Panc1 (cell line): Measurements from ENCODE around the gene STX3. TPM values are rescaled to one million over a fixed set of nuclear protein-coding genes. Genes with fewer than 3 reads are reported as not detected.

Experiments
- ATAC-seq: fragments of 200-7000 bp; cut with Tn5 transposase; 2 replicates; pipeline ENCODE4 v1.9.1; 2020; ENCODE audit warnings: mild to moderate bottlenecking, moderate library complexity
- BruUV-seq: library from RNA; stranded (reverse); fragments of 400-500 nt; replicated peaks from 2 replicates; lab custom pipeline; 2021; lab: Mats Ljungman, UMichigan
- CTCF ChIA-PET: fragments of 300-600 bp; sonication (Branson Sonifier 250); formaldehyde crosslinking; loops from one replicate; lab custom pipeline; 2022; ENCODE audit warnings: antibody characterized with exemption; lab: Charles Lee
- POLR2A ChIA-PET: fragments of 300-600 bp; sonication (Branson Sonifier 250); formaldehyde crosslinking; loops from one replicate; lab custom pipeline; 2022; ENCODE audit warnings: antibody characterized with exemption; lab: Charles Lee
- DNase-seq: peaks from one replicate; pipeline ENCODE4 v3.0.0-alpha.2; 2010; ENCODE audit warnings: low read depth, low spot score
- H3K27ac ChIP-seq: 2 replicates; pipeline ENCODE4 v1.5.1; 2011; ENCODE audit warnings: mild to moderate bottlenecking, low read length, inconsistent platforms
- H3K27me3 ChIP-seq: fragments of 200-500 bp; sonication (Bioruptor generic); 2 replicates; pipeline ENCODE4 v1.6.0; 2014; ENCODE audit warnings: low read length, inconsistent platforms; ENCODE audit not compliant: control insufficient read depth, insufficient read depth
- H3K36me3 ChIP-seq: fragments of 200-500 bp; sonication (Bioruptor generic); 2 replicates; pipeline ENCODE4 v1.5.1; 2014; ENCODE audit warnings: inconsistent platforms, mild to moderate bottlenecking, low read length, moderate library complexity; ENCODE audit not compliant: control insufficient read depth, insufficient read depth
- H3K4me1 ChIP-seq: 2 replicates; pipeline ENCODE4 v1.5.1; 2011; ENCODE audit warnings: inconsistent platforms, mild to moderate bottlenecking, low read length, moderate library complexity; ENCODE audit not compliant: control insufficient read depth, insufficient read depth
- H3K4me3 ChIP-seq, 2 experiments: 2 replicates each; pipeline ENCODE4 v1.5.1; 2011 to 2012; ENCODE audit warnings: low read depth in 2 of 2, low read length in 2 of 2, mild to moderate bottlenecking in 2 of 2, inconsistent platforms in 1 of 2, moderate library complexity in 1 of 2
- H3K9me3 ChIP-seq: fragments of 200-500 bp; sonication (Bioruptor generic); 2 replicates; pipeline ENCODE4 v1.5.1; 2014; ENCODE audit warnings: low read depth, mild to moderate bottlenecking, inconsistent platforms, low read length, moderate library complexity; ENCODE audit not compliant: control insufficient read depth, insufficient read depth
- CTCF ChIP-seq: fragments of 450-650 bp; IDR thresholded peaks from 2 replicates; pipeline ENCODE4 v1.5.1; 2017; ENCODE audit warnings: mild to moderate bottlenecking
- POLR2AphosphoS5 ChIP-seq: IDR thresholded peaks from 2 replicates; pipeline ENCODE4 v1.6.1; 2012; ENCODE audit warnings: mild to moderate bottlenecking, low read depth, low read length, moderate library complexity
- SIN3A ChIP-seq: IDR thresholded peaks from 2 replicates; pipeline ENCODE4 v1.6.1; 2012; ENCODE audit warnings: low read depth, mild to moderate bottlenecking, low read length, moderate library complexity, borderline replicate concordance; ENCODE audit not compliant: insufficient read depth
- TCF7L2 ChIP-seq: IDR thresholded peaks from 2 replicates; pipeline ENCODE4 v1.6.1; 2011; ENCODE audit warnings: mild to moderate bottlenecking, low read depth, low read length, inconsistent platforms
- in situ Hi-C: cut with HindIII; loops from 2 replicates; pipeline ENCODE4 v1.10.0; 2016; ENCODE audit warnings: low sequenced_read_pairs, low pct_unique_long_range_greater_than_20kb
- intact Hi-C: fragments of 100-400 bp; cut with micrococcal nuclease; formaldehyde crosslinking; loops from one replicate; pipeline ENCODE4 v1.10.0; 2022; ENCODE audit not compliant: unreplicated experiment
- total RNA-seq: library from RNA; stranded (reverse); gene quantifications from one replicate; pipeline ENCODE4 v1.2.1, GENCODE V29; 2021; ENCODE audit not compliant: unreplicated experiment
- TF ChIP-seq, protein P1 (sequence below), 2 experiments: IDR thresholded peaks; 2 replicates each; pipeline ENCODE4 v1.6.1; 2011 to 2012; ENCODE audit warnings: low read depth in 2 of 2, control low read depth in 1 of 2, low read length in 1 of 2, mild to moderate bottlenecking in 1 of 2, moderate library complexity in 1 of 2; ENCODE audit not compliant: insufficient read depth in 1 of 2

STX3 gene
- total RNA-seq, 1 experiment from 2014 or later: 34.8 TPM

GRCh38 chr11:59710136-59710847 is 44.9 kb upstream of the STX3 start:
- intact Hi-C loops (no loop called here), in situ Hi-C loops (no loop called here)
- ATAC-seq (no peak), DNase-seq (no peak)
- Histone ChIP-seq H3K36me3 (no peaks in the 10 kb centered on the region), H3K4me3 (no peak overlapping the region), H3K4me1 (peaks cover 13% of the 10 kb centered on the region; the same call in 1 of the 2 replicates), H3K9me3 (no peaks in the 10 kb centered on the region), H3K27me3 (no peaks in the 10 kb centered on the region), H3K27ac (no peak overlapping the region)
- TF ChIP-seq CTCF (no peak), SIN3A (no peak), POLR2AphosphoS5 (no peak), TCF7L2 (no peak)
- TF ChIP-seq, protein P1, sequence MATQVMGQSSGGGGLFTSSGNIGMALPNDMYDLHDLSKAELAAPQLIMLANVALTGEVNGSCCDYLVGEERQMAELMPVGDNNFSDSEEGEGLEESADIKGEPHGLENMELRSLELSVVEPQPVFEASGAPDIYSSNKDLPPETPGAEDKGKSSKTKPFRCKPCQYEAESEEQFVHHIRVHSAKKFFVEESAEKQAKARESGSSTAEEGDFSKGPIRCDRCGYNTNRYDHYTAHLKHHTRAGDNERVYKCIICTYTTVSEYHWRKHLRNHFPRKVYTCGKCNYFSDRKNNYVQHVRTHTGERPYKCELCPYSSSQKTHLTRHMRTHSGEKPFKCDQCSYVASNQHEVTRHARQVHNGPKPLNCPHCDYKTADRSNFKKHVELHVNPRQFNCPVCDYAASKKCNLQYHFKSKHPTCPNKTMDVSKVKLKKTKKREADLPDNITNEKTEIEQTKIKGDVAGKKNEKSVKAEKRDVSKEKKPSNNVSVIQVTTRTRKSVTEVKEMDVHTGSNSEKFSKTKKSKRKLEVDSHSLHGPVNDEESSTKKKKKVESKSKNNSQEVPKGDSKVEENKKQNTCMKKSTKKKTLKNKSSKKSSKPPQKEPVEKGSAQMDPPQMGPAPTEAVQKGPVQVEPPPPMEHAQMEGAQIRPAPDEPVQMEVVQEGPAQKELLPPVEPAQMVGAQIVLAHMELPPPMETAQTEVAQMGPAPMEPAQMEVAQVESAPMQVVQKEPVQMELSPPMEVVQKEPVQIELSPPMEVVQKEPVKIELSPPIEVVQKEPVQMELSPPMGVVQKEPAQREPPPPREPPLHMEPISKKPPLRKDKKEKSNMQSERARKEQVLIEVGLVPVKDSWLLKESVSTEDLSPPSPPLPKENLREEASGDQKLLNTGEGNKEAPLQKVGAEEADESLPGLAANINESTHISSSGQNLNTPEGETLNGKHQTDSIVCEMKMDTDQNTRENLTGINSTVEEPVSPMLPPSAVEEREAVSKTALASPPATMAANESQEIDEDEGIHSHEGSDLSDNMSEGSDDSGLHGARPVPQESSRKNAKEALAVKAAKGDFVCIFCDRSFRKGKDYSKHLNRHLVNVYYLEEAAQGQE (IDR thresholded peaks at IDR 0.05; ENCODE audit: insufficient read depth in 1 of 2, low read depth in 2 of 2, low read length in 1 of 2): no peak
- ChIA-PET POLR2A (no interaction called here), CTCF (no interaction called here)
- BruUV-seq: no TSS peak

DNA sequence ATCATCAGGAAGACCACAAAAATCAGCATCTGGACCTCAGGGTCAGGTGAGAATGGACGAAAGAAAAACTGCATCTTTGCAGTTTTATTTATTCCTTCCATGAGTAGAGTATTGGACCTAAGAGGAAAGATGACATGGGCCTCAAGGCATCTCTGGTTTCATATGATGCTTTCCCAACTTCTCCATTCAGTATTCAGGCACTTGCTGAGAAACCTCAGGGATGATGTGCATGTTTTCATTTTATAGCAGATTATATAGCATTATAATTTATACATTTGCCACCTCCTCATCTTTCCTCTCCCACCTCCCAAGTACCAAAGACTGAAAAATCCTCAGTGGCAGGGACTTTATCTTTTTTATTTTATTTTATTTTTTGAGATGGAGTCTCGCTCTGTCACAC is 41.4 kb upstream of the STX3 start, which contains the start of gene OR10V1:
Gene OR10V1 (minus strand): TSS at position 101 of the 400 bp plus-strand sequence. CDS start 0 bp downstream, at position 101.
- TF ChIP-seq TCF7L2 (no peak), POLR2AphosphoS5 (no peak), CTCF (no peak), SIN3A (no peak)
- TF ChIP-seq, protein P1 (IDR thresholded peaks at IDR 0.05; ENCODE audit: insufficient read depth in 1 of 2, low read depth in 2 of 2, low read length in 1 of 2): no peak
- intact Hi-C loops: no loop called here
- DNase-seq (no peak), ATAC-seq (no peak)
- Histone ChIP-seq H3K36me3 (no peaks in the 10 kb centered on the region), H3K27ac (no peak within 1 kb of the TSS), H3K4me3 (no peak within 1 kb of the TSS), H3K9me3 (no peaks in the 10 kb centered on the region), H3K27me3 (no peaks in the 10 kb centered on the region), H3K4me1 (no peaks in the 10 kb centered on the region)
- no TSS peak for BruUV-seq
- POLR2A ChIA-PET: no interaction called here
- CTCF ChIA-PET: no interaction called here
- in situ Hi-C loops: no loop called here
